Activated T-helper 2 cell treated with anti-CD3 and anti-CD28 coated beads, Interferon-gamma antibody, Interleukin-2, Interleukin-4, amounts not matched to agents 10 μg/mL and 5 μg/mL and 100 μg/mL, durations not matched to agents 14 hours and 24 hours and 36 hours (primary cell): ENCODE data around the gene OTX1. TPM values are rescaled to one million over a fixed set of nuclear protein-coding genes. Genes with fewer than 3 reads are reported as not detected.

Experiments used
- DNase-seq: peaks from one replicate; pipeline ENCODE4 v3.0.0; 2021; ENCODE audit warnings: low spot score
- H3K27ac Mint-ChIP-seq: one replicate; pipeline ENCODE4 v1.8.0; 2021; ENCODE audit warnings: mixed read lengths
- H3K27me3 Mint-ChIP-seq: one replicate; pipeline ENCODE4 v1.8.0; 2021; ENCODE audit warnings: low read depth, mixed read lengths
- H3K36me3 Mint-ChIP-seq: one replicate; pipeline ENCODE4 v1.8.0; 2021; ENCODE audit warnings: low read depth, mixed read lengths
- H3K4me1 Mint-ChIP-seq: one replicate; pipeline ENCODE4 v1.8.0; 2021; ENCODE audit warnings: low read depth, mixed read lengths
- H3K4me3 Mint-ChIP-seq: one replicate; pipeline ENCODE4 v1.8.0; 2021; ENCODE audit warnings: low read depth, mild to moderate bottlenecking, moderate library complexity, mixed read lengths
- H3K9me3 Mint-ChIP-seq: one replicate; pipeline ENCODE4 v1.8.0; 2021; ENCODE audit warnings: mixed read lengths
- intact Hi-C: fragments of 100-400 bp; cut with micrococcal nuclease; formaldehyde crosslinking; loops from one replicate; pipeline ENCODE4 v1.15.1; 2023
- total RNA-seq: library from RNA; stranded (reverse); gene quantifications from 2 replicates; pipeline ENCODE4 v1.2.3, GENCODE V29; 2022

OTX1 gene
- total RNA-seq, 1 donor from 2014 or later: not detected

- Mint-ChIP-seq H3K9me3 (no peaks in the 10 kb centered on the region), H3K4me3 (no peak overlapping the region), H3K4me1 (peaks cover 4% of the 10 kb centered on the region), H3K27me3 (peaks cover 6% of the 10 kb centered on the region), H3K27ac (no peak overlapping the region), H3K36me3 (no peaks in the 10 kb centered on the region)
- intact Hi-C loops: no loop called here
- no peak for DNase-seq
These were observed 28.4 kb downstream of the OTX1 start for GRCh38 chr2:63078852-63079606.

GRCh38 chr2:63081404-63081803 lies 30.8 kb downstream of the OTX1 start:
- H3K4me3 Mint-ChIP-seq: no peak overlapping the region
- H3K27ac Mint-ChIP-seq: no peak overlapping the region
- no peak for DNase-seq
- peaks cover 4% of the 10 kb centered on the region for H3K4me1 Mint-ChIP-seq
- intact Hi-C loops: no loop called here
- peaks cover 5% of the 10 kb centered on the region for H3K27me3 Mint-ChIP-seq
- no peaks in the 10 kb centered on the region for H3K9me3 Mint-ChIP-seq
- no peaks in the 10 kb centered on the region for H3K36me3 Mint-ChIP-seq

- Mint-ChIP-seq H3K4me3 (no peak overlapping the region), H3K4me1 (no peaks in the 10 kb centered on the region), H3K36me3 (no peaks in the 10 kb centered on the region), H3K27me3 (no peaks in the 10 kb centered on the region), H3K27ac (no peak overlapping the region), H3K9me3 (no peaks in the 10 kb centered on the region)
- no peak for DNase-seq
- intact Hi-C loops: no loop called here
These were observed 36.1 kb downstream of the OTX1 start for GRCh38 chr2:63086687-63087086.

GRCh38 chr2:63092401-63092800 lies 41.8 kb downstream of the OTX1 start:
- H3K27me3 Mint-ChIP-seq: no peaks in the 10 kb centered on the region
- H3K27ac Mint-ChIP-seq: no peak overlapping the region

GRCh38 chr2:63092857-63093256 lies 42.2 kb downstream of the OTX1 start:
- DNase-seq: no peak
- H3K4me3 Mint-ChIP-seq: no peak overlapping the region
- H3K36me3 Mint-ChIP-seq: no peaks in the 10 kb centered on the region
- intact Hi-C loops: no loop called here
- H3K9me3 Mint-ChIP-seq: no peaks in the 10 kb centered on the region
- H3K27ac Mint-ChIP-seq: no peak overlapping the region
- no peaks in the 10 kb centered on the region for H3K27me3 Mint-ChIP-seq
- no peaks in the 10 kb centered on the region for H3K4me1 Mint-ChIP-seq

More at GRCh38 chr2:63092401-63092800, 41.8 kb downstream of the OTX1 start:
- no peak for DNase-seq
- intact Hi-C loops: no loop called here
- Mint-ChIP-seq H3K36me3 (no peaks in the 10 kb centered on the region), H3K9me3 (no peaks in the 10 kb centered on the region), H3K4me3 (no peak overlapping the region), H3K4me1 (no peaks in the 10 kb centered on the region)

- Mint-ChIP-seq H3K27ac (no peak overlapping the region), H3K36me3 (no peaks in the 10 kb centered on the region), H3K9me3 (no peaks in the 10 kb centered on the region), H3K4me1 (no peaks in the 10 kb centered on the region), H3K4me3 (no peak overlapping the region), H3K27me3 (no peaks in the 10 kb centered on the region)
- DNase-seq: no peak
- intact Hi-C loops: no loop called here
These were observed 42.9 kb downstream of the OTX1 start for GRCh38 chr2:63093502-63093901.

- no peaks in the 10 kb centered on the region for H3K4me1 Mint-ChIP-seq
- H3K27ac Mint-ChIP-seq: no peak overlapping the region
- no peaks in the 10 kb centered on the region for H3K27me3 Mint-ChIP-seq
- DNase-seq: no peak
- no peaks in the 10 kb centered on the region for H3K36me3 Mint-ChIP-seq
- intact Hi-C loops: no loop called here
- no peaks in the 10 kb centered on the region for H3K9me3 Mint-ChIP-seq
- H3K4me3 Mint-ChIP-seq: no peak overlapping the region
These were observed 45.9 kb downstream of the OTX1 start for GRCh38 chr2:63096491-63096890.

GRCh38 chr2:63099032-63099431 lies 48.4 kb downstream of the OTX1 start:
- Mint-ChIP-seq H3K9me3 (no peaks in the 10 kb centered on the region), H3K27me3 (no peaks in the 10 kb centered on the region), H3K36me3 (no peaks in the 10 kb centered on the region), H3K4me3 (no peak overlapping the region), H3K27ac (no peak overlapping the region), H3K4me1 (no peaks in the 10 kb centered on the region)
- DNase-seq: no peak
- intact Hi-C loops: no loop called here

GRCh38 chr2:63101954-63102353 lies 51.3 kb downstream of the OTX1 start:
- H3K27me3 Mint-ChIP-seq: no peaks in the 10 kb centered on the region
- H3K27ac Mint-ChIP-seq: no peak overlapping the region
- intact Hi-C loops: no loop called here
- H3K36me3 Mint-ChIP-seq: no peaks in the 10 kb centered on the region
- peaks cover 13% of the 10 kb centered on the region for H3K9me3 Mint-ChIP-seq
- no peak overlapping the region for H3K4me3 Mint-ChIP-seq
- DNase-seq: no peak
- no peaks in the 10 kb centered on the region for H3K4me1 Mint-ChIP-seq

GRCh38 chr2:63104482-63104881 lies 53.9 kb downstream of the OTX1 start:
- no peaks in the 10 kb centered on the region for H3K4me1 Mint-ChIP-seq
- no peak for DNase-seq
- H3K9me3 Mint-ChIP-seq: peaks cover 13% of the 10 kb centered on the region
- no peaks in the 10 kb centered on the region for H3K27me3 Mint-ChIP-seq
- intact Hi-C loops: no loop called here
- no peak overlapping the region for H3K27ac Mint-ChIP-seq
- H3K4me3 Mint-ChIP-seq: no peak overlapping the region
- H3K36me3 Mint-ChIP-seq: no peaks in the 10 kb centered on the region
